Heart right ventricle (tissue), 16 donors: ENCODE measurements around the gene HAUS2. TPM values are rescaled to one million over a fixed set of nuclear protein-coding genes. Genes with fewer than 3 reads are reported as not detected.

Experiments
- ATAC-seq, 8 donors: fragments of 200-7000 bp; cut with Tn5 transposase; one replicate each; pipeline ENCODE4 v1.9.1; 2020; ENCODE audit warnings: mild to moderate bottlenecking in 8 of 8, moderate library complexity in 8 of 8, moderate number of reproducible peaks in 1 of 8
- DNase-seq, 2 donors: peaks; one replicate each; pipeline ENCODE4 v3.0.0-alpha.2; 2020
- H3K27ac ChIP-seq, 10 donors: fragments of 200-600 bp; sonication (generic) in 2 of 10; one replicate each; pipeline versions ENCODE4 v1.5.0 to v1.8.0; 2020 to 2022; ENCODE audit warnings: mild to moderate bottlenecking in 3 of 10
- H3K27me3 ChIP-seq, 7 donors: fragments of 200-600 bp; one replicate each; pipeline ENCODE4 v1.8.0; 2021 to 2022; ENCODE audit warnings: mild to moderate bottlenecking in 2 of 7
- H3K36me3 ChIP-seq, 9 donors: fragments of 200-600 bp; sonication (generic) in 1 of 9; one replicate each; pipeline versions ENCODE4 v1.5.0 to v1.8.0; 2020 to 2022; ENCODE audit warnings: mild to moderate bottlenecking in 2 of 9
- H3K4me1 ChIP-seq, 9 donors: fragments of 200-600 bp; sonication (generic) in 1 of 9; one replicate each; pipeline versions ENCODE4 v1.5.0 to v1.8.0; 2020 to 2022; ENCODE audit warnings: mild to moderate bottlenecking in 4 of 9
- H3K4me3 ChIP-seq, 10 donors: fragments of 200-600 bp; sonication (generic) in 2 of 10; one replicate each; pipeline versions ENCODE4 v1.5.0 to v1.8.0; 2020 to 2022; ENCODE audit warnings: mild to moderate bottlenecking in 7 of 10, moderate library complexity in 2 of 10
- H3K9me3 ChIP-seq, 11 donors: fragments of 200-600 bp in 10 of 11; sonication (generic) in 2 of 11; one replicate each; pipeline versions ENCODE4 v1.5.0 to v1.8.0; 2013 to 2022; ENCODE audit warnings: mild to moderate bottlenecking in 2 of 11, control low read depth in 1 of 11, moderate library complexity in 1 of 11
- CTCF ChIP-seq, 9 donors: fragments of 200-600 bp; sonication (generic) in 2 of 9; IDR thresholded peaks; one replicate each; pipeline versions ENCODE4 v1.5.0 to v1.8.0; 2021 to 2022; ENCODE audit warnings: antibody characterized with exemption in 9 of 9, mild to moderate bottlenecking in 5 of 9, moderate library complexity in 1 of 9
- WGBS, 2 donors: extraction: QIAGEN DNeasy Blood & Tissue Kit; methylation state at CpG; one replicate each; pipeline ENCODE4 v1.1.7; 2013; ENCODE audit warnings: inconsistent platforms in 1 of 2; 5-methylcytosine and 5-hydroxymethylcytosine counted together
- intact Hi-C, 10 donors: fragments of 100-400 bp; cut with DNase I; formaldehyde crosslinking; loops; one replicate each; pipeline versions ENCODE4 v1.11.1 to v1.14.2; 2022
- polyA plus RNA-seq, 2 donors: library from polyadenylated mRNA; stranded (reverse); fragments of 200-250 nt; gene quantifications; one replicate each; pipeline ENCODE4 v1.2.3, GENCODE V29; 2013
- total RNA-seq, 10 donors: library from RNA; stranded (reverse); fragmentation: NEBNext Ultra II Directional in 3 of 10; extraction: Animal tissue kit (Norgen Biotek cat#: 25700) in 3 of 10; gene quantifications; one replicate each; pipeline versions ENCODE4 v1.2.1 to v1.2.4, GENCODE V29; 2021 to 2023
- donor health status: Arrhythmogenic right ventricular cardiomyopathy.
- donor health status: ischemic (EF 13 %, LVEDD 7.1; RV severe dilation, severe dysfunction).
- donor health status: healthy with polysubstance abuse.
- donor health status: DM: no; HTN: yes; CAD: no.
- donor health status: DM: no; HTN: no; CAD: no.
- donor health status: ischemic (EF 25% LVEDD 6.9; RV normal size, moderate dysfunction).
- donor health status: ischemic (EF 25% LVEDD 5.7; RV mildly dilated, moderate dysfunction).
- donor health status: healthy.
- donor health status: DM: yes; HTN: yes; CAD: no.
- donor health status: Ischemic cardiomyopathy.
- donor health status: ischemic (EF 35%, LVEDD 5.7; RV mildly dilated, moderate dysfunction).
- donor health status: nonischemic (EF 11% LVEDD 7.7; RV severe dilation, severe dysfunction).
- donor health status: DM: yes; HTN: yes; CAD: no.
- donor health status: PGD.
- donor health status: ischemic (EF 29% LVEDD 5.4; RV normal size, mild dysfunction).
- donor health status: nonischemic (EF 23%, LVEDD 6.1; RV moderate dilation, normal function).

Gene HAUS2
- total and polyA plus RNA-seq, 12 donors, result 5.5 to 17.0 (median 10.8) TPM

GRCh38 chr15:42503825-42504224 lies 44.8 kb upstream of the HAUS2 start:
- intact Hi-C loops, result no loop called here
- peaks cover 0 to 24% (median 0%) of the 10 kb centered on the region in 9 donors for H3K36me3 ChIP-seq
- H3K27me3 ChIP-seq, result no peaks in the 10 kb centered on the region
- no peak overlapping the region for H3K4me3 ChIP-seq
- WGBS, 2 donors, result 86 to 90% methylated on average over 1 of the region's 1 CpG
- peaks cover 8 to 89% (median 42%) of the 10 kb centered on the region in 9 donors for H3K4me1 ChIP-seq
- peak overlapping the region in 1 of 10 donors; percentile 4 for H3K27ac ChIP-seq
- TF ChIP-seq CTCF (IDR thresholded peaks at IDR 0.05), result no peak
- DNase-seq (no peak), ATAC-seq (no peak)
- H3K9me3 ChIP-seq, result no peaks in the 10 kb centered on the region

GRCh38 chr15:42504631-42505030 lies 44.0 kb upstream of the HAUS2 start:
- H3K9me3 ChIP-seq, result no peaks in the 10 kb centered on the region
- no peak overlapping the region for H3K4me3 ChIP-seq
- TF ChIP-seq CTCF (IDR thresholded peaks at IDR 0.05), result no peak
- H3K4me1 ChIP-seq, result peaks cover 8 to 84% (median 42%) of the 10 kb centered on the region in 9 donors
- ATAC-seq (no peak), DNase-seq (no peak)
- WGBS, 2 donors, result 73 to 86% methylated on average over 3 of the region's 3 CpGs
- H3K27ac ChIP-seq, result peak overlapping the region in 1 of 10 donors; percentile 48
- no peaks in the 10 kb centered on the region for H3K27me3 ChIP-seq
- H3K36me3 ChIP-seq, result peaks cover 0 to 24% (median 0%) of the 10 kb centered on the region in 9 donors
- intact Hi-C loops, result no loop called here

GRCh38 chr15:42507514-42507913 lies 41.1 kb upstream of the HAUS2 start:
- 71 to 76% methylated on average over 4 of the region's 4 CpGs for WGBS, 2 donors
- peak overlapping the region in 1 of 10 donors; percentile 50 for H3K27ac ChIP-seq
- DNase-seq, result no peak
- no peak for TF ChIP-seq CTCF (IDR thresholded peaks at IDR 0.05)
- no peaks in the 10 kb centered on the region for H3K27me3 ChIP-seq
- H3K4me3 ChIP-seq, result no peak overlapping the region
- ATAC-seq, result no peak
- peaks cover 0 to 43% (median 0%) of the 10 kb centered on the region in 9 donors for H3K36me3 ChIP-seq
- H3K9me3 ChIP-seq, result no peaks in the 10 kb centered on the region
- H3K4me1 ChIP-seq, result peaks cover 11 to 81% (median 42%) of the 10 kb centered on the region in 9 donors
- intact Hi-C loops, result no loop called here

GRCh38 chr15:42508263-42508690 lies 40.4 kb upstream of the HAUS2 start:
- peaks cover 11 to 73% (median 42%) of the 10 kb centered on the region in 9 donors for H3K4me1 ChIP-seq
- H3K4me3 ChIP-seq, result peak overlapping the region in 2 of 10 donors; percentile 0 to 1
- peak in 4 of 9 donors; percentile 7 to 31 (median 28) for TF ChIP-seq CTCF (IDR thresholded peaks at IDR 0.05)
- ATAC-seq, result peak in 7 of 8 donors; percentile 44 to 80 (median 70)
- peak overlapping the region in 6 of 10 donors; percentile 13 to 51 (median 34) for H3K27ac ChIP-seq
- H3K9me3 ChIP-seq, result no peaks in the 10 kb centered on the region
- peaks cover 0 to 51% (median 0%) of the 10 kb centered on the region in 9 donors for H3K36me3 ChIP-seq
- DNase-seq, result no peak
- H3K27me3 ChIP-seq, result no peaks in the 10 kb centered on the region
- 20 to 23% methylated on average over 9 of the region's 9 CpGs for WGBS, 2 donors
- intact Hi-C loops, result no loop called here
